Endothelial cell of umbilical vein (primary cell): Measurements from ENCODE around the gene MAP6. TPM values are rescaled to one million over a fixed set of nuclear protein-coding genes. Genes with fewer than 3 reads are reported as not detected.

Source experiments
- BruUV-seq: library from RNA; stranded (reverse); fragments of 400-500 nt; replicated peaks from 2 replicates; lab custom pipeline; 2021; lab: Mats Ljungman, UMichigan
- CTCF ChIA-PET: fragments of 300-600, 350-600 bp; sonication (Branson Sonifier 250); formaldehyde crosslinking; loops from one replicate; lab custom pipeline; 2021; ENCODE audit warnings: antibody characterized with exemption, inconsistent platforms; lab: Charles Lee
- POLR2A ChIA-PET: fragments of 300-600, 350-600 bp; sonication (Branson Sonifier 250); formaldehyde crosslinking; loops from one replicate; lab custom pipeline; 2021; ENCODE audit warnings: antibody characterized with exemption, inconsistent platforms; lab: Charles Lee
- DNase-seq: peaks from one replicate; pipeline ENCODE4 v3.0.0-alpha.2; 2011; ENCODE audit warnings: low read depth, low spot score
- FAIRE-seq: peaks from 2 replicates; lab custom pipeline; 2011; peaks lifted over from hg19 to GRCh38; lab: Jason Lieb, UNC
- H2AFZ ChIP-seq: 2 replicates; pipeline ENCODE4 v1.6.0; 2012; ENCODE audit warnings: low read depth, low read length, control low read depth, inconsistent platforms
- H3K27ac ChIP-seq: 2 replicates; pipeline ENCODE4 v1.5.1; 2011; ENCODE audit warnings: low read depth, mild to moderate bottlenecking, control low read depth, low read length, moderate library complexity; ENCODE audit not compliant: insufficient read depth
- H3K27me3 ChIP-seq, 2 experiments: 2 replicates each; pipeline versions ENCODE4 v1.6.0 to v1.6.1; 2011; ENCODE audit warnings: low read length in 2 of 2, mixed read lengths in 1 of 2; ENCODE audit not compliant: control insufficient read depth in 2 of 2, insufficient read depth in 2 of 2
- H3K36me3 ChIP-seq, 2 experiments: 2 replicates in 1 of 2; 3 replicates in 1 of 2; pipeline ENCODE4 v1.5.1; 2011; ENCODE audit warnings: low read length in 2 of 2, mild to moderate bottlenecking in 1 of 2, moderate library complexity in 1 of 2; ENCODE audit not compliant: control insufficient read depth in 2 of 2, insufficient read depth in 2 of 2; ENCODE audit errors: extremely low read depth in 1 of 2
- H3K4me1 ChIP-seq: 3 replicates; pipeline ENCODE4 v1.5.1; 2011; ENCODE audit warnings: mild to moderate bottlenecking, low read length; ENCODE audit not compliant: control insufficient read depth, insufficient read depth; ENCODE audit errors: extremely low read depth
- H3K4me2 ChIP-seq: 2 replicates; pipeline ENCODE4 v1.6.1; 2011; ENCODE audit warnings: low read length, control low read depth, mixed read lengths; ENCODE audit not compliant: insufficient read depth
- H3K4me3 ChIP-seq, 3 experiments: fragments of 200-600 bp in 1 of 3; sonication (generic), shearing (Covaris generic) in 1 of 3; replicated peaks in 1 of 3; 2 replicates each; pipeline ENCODE4 v1.5.1; 2011 to 2016; ENCODE audit warnings: control low read depth in 3 of 3, low read length in 3 of 3, mild to moderate bottlenecking in 2 of 3, inconsistent platforms in 1 of 3, low read depth in 1 of 3, moderate library complexity in 1 of 3; ENCODE audit not compliant: insufficient read depth in 1 of 3
- H3K79me2 ChIP-seq: 2 replicates; pipeline ENCODE4 v1.6.0; 2012; ENCODE audit warnings: low read length, inconsistent platforms; ENCODE audit not compliant: control insufficient read depth, insufficient read depth
- H3K9ac ChIP-seq: replicated peaks from 2 replicates; pipeline ENCODE3; 2011; ENCODE audit warnings: low read length, control low read depth; ENCODE audit not compliant: insufficient read depth; ENCODE audit errors: extremely low read depth
- H3K9me1 ChIP-seq: replicated peaks from 3 replicates; pipeline ENCODE4 v1.6.0; 2011; ENCODE audit warnings: mild to moderate bottlenecking, low read length; ENCODE audit not compliant: control insufficient read depth, insufficient read depth; ENCODE audit errors: extremely low read depth
- H3K9me3 ChIP-seq: replicated peaks from 2 replicates; pipeline ENCODE4 v1.5.1; 2012; ENCODE audit warnings: low read length, inconsistent platforms; ENCODE audit not compliant: control insufficient read depth, insufficient read depth
- H4K20me1 ChIP-seq: replicated peaks from 2 replicates; pipeline ENCODE3; 2011; ENCODE audit warnings: mild to moderate bottlenecking, low read length; ENCODE audit not compliant: control insufficient read depth, insufficient read depth; ENCODE audit errors: extremely low read depth
- EZH2 ChIP-seq: IDR thresholded peaks from 2 replicates; pipeline ENCODE4 v1.6.1; 2012; ENCODE audit warnings: borderline replicate concordance, low read depth, mild to moderate bottlenecking, moderate library complexity, low read length, inconsistent platforms; ENCODE audit not compliant: severe bottlenecking
- FOS ChIP-seq: IDR thresholded peaks from 2 replicates; pipeline ENCODE4 v1.6.1; 2011; ENCODE audit warnings: mild to moderate bottlenecking, low read length, moderate library complexity, borderline replicate concordance; ENCODE audit not compliant: insufficient read depth
- GATA2 ChIP-seq: IDR thresholded peaks from 2 replicates; pipeline ENCODE4 v1.7.0; 2011; ENCODE audit warnings: low read depth, mild to moderate bottlenecking, moderate library complexity, mixed read lengths, low read length; ENCODE audit not compliant: insufficient read length, insufficient read depth
- JUN ChIP-seq: IDR thresholded peaks from 2 replicates; pipeline ENCODE4 v1.6.1; 2011; ENCODE audit warnings: borderline replicate concordance, low read depth; ENCODE audit not compliant: insufficient read length, insufficient read depth
- MYC ChIP-seq: IDR thresholded peaks from one replicate; pipeline ENCODE4 v1.6.1; 2011; ENCODE audit warnings: mild to moderate bottlenecking, low read depth, low read length
- POLR2A ChIP-seq: IDR thresholded peaks from 2 replicates; pipeline ENCODE4 v1.6.1; 2012; ENCODE audit warnings: low read depth, mild to moderate bottlenecking, control low read depth, low read length
- POLR2AphosphoS5 ChIP-seq: IDR thresholded peaks from 2 replicates; pipeline ENCODE4 v1.6.1; 2012; ENCODE audit warnings: low read depth, mild to moderate bottlenecking, control low read depth, low read length, moderate library complexity; ENCODE audit not compliant: insufficient read depth
- dilution Hi-C: fragments of 300-500 bp; cut with MboI; formaldehyde crosslinking; loops from one replicate; pipeline ENCODE4 v1.15.0; 2019; ENCODE audit warnings: low sequenced_read_pairs; ENCODE audit not compliant: extremely low pct_ligation_motif_present
- intact Hi-C: fragments of 100-400 bp; cut with micrococcal nuclease; formaldehyde crosslinking; loops from one replicate; pipeline ENCODE4 v1.10.0; 2022
- polyA plus RNA-seq, 4 experiments: library from polyadenylated mRNA; depleted of rRNA in 3 of 4; stranded (reverse) in 3 of 4; unstranded in 1 of 4; fragments of >200 nt; gene quantifications; 2 replicates each; pipeline versions ENCODE4 v1.2.1 to v1.2.3, GENCODE V29; 2011 to 2012; ENCODE audit warnings: missing spikeins in 1 of 4
- total RNA-seq: library from RNA; stranded (reverse); gene quantifications from 2 replicates; pipeline ENCODE4 v1.2.3, GENCODE V29; 2021
- TF ChIP-seq, protein P1 (sequence below): IDR thresholded peaks from 2 replicates; pipeline ENCODE4 v1.6.1; 2011; ENCODE audit not compliant: insufficient read depth, insufficient read length
- TF ChIP-seq, protein P2 (sequence below), 2 donors: IDR thresholded peaks; 1 replicate in 1 of 2; 2 replicates in 1 of 2; pipeline ENCODE4 v1.5.1; 2011; ENCODE audit warnings: low read length in 2 of 2, mild to moderate bottlenecking in 2 of 2, moderate library complexity in 2 of 2, control low read depth in 1 of 2, inconsistent platforms in 1 of 2, low read depth in 1 of 2; ENCODE audit not compliant: insufficient read depth in 1 of 2; ENCODE audit errors: extremely low read depth in 1 of 2

MAP6 gene
- total and polyA plus RNA-seq, 2 donors (not counting 3 experiments of a cell fraction or from before 2014, with no cell fraction given), result 0.12 TPM; not detected in 1

DNA sequence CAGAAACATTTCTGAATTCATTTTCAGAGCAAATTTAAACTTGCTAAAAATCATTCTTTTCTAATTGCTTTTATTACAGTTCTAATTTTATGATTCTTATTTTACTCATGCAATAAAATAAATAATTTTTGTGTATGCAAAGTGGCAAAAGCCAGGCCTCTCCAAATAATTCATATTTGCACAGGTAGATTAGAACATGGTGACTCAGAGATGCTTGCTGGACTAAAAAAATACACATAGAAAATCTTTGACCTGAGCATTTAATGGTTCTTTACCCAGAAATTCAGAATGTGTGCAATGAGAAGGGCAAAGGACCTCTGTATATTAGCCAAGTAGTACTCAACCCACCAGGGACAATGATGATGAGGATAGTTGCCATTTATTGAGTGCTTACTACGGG is 15.3 kb downstream of the MAP6 start:
- POLR2A ChIA-PET, result no interaction called here
- Histone ChIP-seq H3K9ac (no peak overlapping the region), H3K27ac (no peak overlapping the region), H4K20me1 (no peaks in the 10 kb centered on the region), H3K27me3 (peaks cover 19 to 26% of the 10 kb centered on the region in 2 experiments), H3K36me3 (no peaks in the 10 kb centered on the region), H3K79me2 (no peaks in the 10 kb centered on the region), H3K9me3 (no peaks in the 10 kb centered on the region), H3K9me1 (no peaks in the 10 kb centered on the region), H3K4me1 (no peaks in the 10 kb centered on the region), H3K4me3 (no peak overlapping the region), H3K4me2 (no peak overlapping the region), H2AFZ (no peak overlapping the region)
- CTCF ChIA-PET, result no interaction called here
- no TSS peak for BruUV-seq
- dilution Hi-C loops (no loop called here), intact Hi-C loops (no loop called here)
- DNase-seq, result no peak
- no peak for FAIRE-seq
- TF ChIP-seq JUN, result no peak
- no peak for TF ChIP-seq POLR2AphosphoS5
- TF ChIP-seq POLR2A, result no peak
- TF ChIP-seq FOS, result no peak
- TF ChIP-seq, protein P1, sequence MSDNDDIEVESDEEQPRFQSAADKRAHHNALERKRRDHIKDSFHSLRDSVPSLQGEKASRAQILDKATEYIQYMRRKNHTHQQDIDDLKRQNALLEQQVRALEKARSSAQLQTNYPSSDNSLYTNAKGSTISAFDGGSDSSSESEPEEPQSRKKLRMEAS, result no peak
- no peak for TF ChIP-seq MYC
- TF ChIP-seq, protein P2, sequence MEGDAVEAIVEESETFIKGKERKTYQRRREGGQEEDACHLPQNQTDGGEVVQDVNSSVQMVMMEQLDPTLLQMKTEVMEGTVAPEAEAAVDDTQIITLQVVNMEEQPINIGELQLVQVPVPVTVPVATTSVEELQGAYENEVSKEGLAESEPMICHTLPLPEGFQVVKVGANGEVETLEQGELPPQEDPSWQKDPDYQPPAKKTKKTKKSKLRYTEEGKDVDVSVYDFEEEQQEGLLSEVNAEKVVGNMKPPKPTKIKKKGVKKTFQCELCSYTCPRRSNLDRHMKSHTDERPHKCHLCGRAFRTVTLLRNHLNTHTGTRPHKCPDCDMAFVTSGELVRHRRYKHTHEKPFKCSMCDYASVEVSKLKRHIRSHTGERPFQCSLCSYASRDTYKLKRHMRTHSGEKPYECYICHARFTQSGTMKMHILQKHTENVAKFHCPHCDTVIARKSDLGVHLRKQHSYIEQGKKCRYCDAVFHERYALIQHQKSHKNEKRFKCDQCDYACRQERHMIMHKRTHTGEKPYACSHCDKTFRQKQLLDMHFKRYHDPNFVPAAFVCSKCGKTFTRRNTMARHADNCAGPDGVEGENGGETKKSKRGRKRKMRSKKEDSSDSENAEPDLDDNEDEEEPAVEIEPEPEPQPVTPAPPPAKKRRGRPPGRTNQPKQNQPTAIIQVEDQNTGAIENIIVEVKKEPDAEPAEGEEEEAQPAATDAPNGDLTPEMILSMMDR (IDR thresholded peaks at IDR 0.05; ENCODE audit: extremely low read depth in 1 of 2, insufficient read depth in 1 of 2, low read depth in 1 of 2, low read length in 2 of 2), result no peak
- no peak for TF ChIP-seq GATA2
- no peak for TF ChIP-seq EZH2
